ENCODE data around the gene SETD3.

GRCh38 chr14:99402285-99402648, 78.4 kb downstream of the SETD3 start:
- TF ChIP-seq PAX8 (IDR thresholded peaks at IDR 0.05) (no peak), RAD21 (IDR thresholded peaks at IDR 0.05; ENCODE audit: insufficient read depth, low read depth, low read length) (no peak), POLR2AphosphoS5 (IDR thresholded peaks at IDR 0.05; ENCODE audit: low read length) (no peak), FOXM1 (IDR thresholded peaks at IDR 0.05; ENCODE audit: low read depth, low read length) (no peak), POLR2A (IDR thresholded peaks at IDR 0.05; ENCODE audit: low read depth, low read length) (no peak), ESRRA (IDR thresholded peaks at IDR 0.05; ENCODE audit: low read length) (no peak)
- TF ChIP-seq, protein P1, sequence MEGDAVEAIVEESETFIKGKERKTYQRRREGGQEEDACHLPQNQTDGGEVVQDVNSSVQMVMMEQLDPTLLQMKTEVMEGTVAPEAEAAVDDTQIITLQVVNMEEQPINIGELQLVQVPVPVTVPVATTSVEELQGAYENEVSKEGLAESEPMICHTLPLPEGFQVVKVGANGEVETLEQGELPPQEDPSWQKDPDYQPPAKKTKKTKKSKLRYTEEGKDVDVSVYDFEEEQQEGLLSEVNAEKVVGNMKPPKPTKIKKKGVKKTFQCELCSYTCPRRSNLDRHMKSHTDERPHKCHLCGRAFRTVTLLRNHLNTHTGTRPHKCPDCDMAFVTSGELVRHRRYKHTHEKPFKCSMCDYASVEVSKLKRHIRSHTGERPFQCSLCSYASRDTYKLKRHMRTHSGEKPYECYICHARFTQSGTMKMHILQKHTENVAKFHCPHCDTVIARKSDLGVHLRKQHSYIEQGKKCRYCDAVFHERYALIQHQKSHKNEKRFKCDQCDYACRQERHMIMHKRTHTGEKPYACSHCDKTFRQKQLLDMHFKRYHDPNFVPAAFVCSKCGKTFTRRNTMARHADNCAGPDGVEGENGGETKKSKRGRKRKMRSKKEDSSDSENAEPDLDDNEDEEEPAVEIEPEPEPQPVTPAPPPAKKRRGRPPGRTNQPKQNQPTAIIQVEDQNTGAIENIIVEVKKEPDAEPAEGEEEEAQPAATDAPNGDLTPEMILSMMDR (IDR thresholded peaks at IDR 0.05 in 2 of 3, conservative IDR thresholded peaks at IDR 0.05 in 1 of 3; ENCODE audit: control insufficient read depth in 2 of 3, extremely low read depth in 1 of 3, insufficient read depth in 1 of 3, low read depth in 3 of 3, low read length in 3 of 3), result no peak
- TF ChIP-seq, protein P2, sequence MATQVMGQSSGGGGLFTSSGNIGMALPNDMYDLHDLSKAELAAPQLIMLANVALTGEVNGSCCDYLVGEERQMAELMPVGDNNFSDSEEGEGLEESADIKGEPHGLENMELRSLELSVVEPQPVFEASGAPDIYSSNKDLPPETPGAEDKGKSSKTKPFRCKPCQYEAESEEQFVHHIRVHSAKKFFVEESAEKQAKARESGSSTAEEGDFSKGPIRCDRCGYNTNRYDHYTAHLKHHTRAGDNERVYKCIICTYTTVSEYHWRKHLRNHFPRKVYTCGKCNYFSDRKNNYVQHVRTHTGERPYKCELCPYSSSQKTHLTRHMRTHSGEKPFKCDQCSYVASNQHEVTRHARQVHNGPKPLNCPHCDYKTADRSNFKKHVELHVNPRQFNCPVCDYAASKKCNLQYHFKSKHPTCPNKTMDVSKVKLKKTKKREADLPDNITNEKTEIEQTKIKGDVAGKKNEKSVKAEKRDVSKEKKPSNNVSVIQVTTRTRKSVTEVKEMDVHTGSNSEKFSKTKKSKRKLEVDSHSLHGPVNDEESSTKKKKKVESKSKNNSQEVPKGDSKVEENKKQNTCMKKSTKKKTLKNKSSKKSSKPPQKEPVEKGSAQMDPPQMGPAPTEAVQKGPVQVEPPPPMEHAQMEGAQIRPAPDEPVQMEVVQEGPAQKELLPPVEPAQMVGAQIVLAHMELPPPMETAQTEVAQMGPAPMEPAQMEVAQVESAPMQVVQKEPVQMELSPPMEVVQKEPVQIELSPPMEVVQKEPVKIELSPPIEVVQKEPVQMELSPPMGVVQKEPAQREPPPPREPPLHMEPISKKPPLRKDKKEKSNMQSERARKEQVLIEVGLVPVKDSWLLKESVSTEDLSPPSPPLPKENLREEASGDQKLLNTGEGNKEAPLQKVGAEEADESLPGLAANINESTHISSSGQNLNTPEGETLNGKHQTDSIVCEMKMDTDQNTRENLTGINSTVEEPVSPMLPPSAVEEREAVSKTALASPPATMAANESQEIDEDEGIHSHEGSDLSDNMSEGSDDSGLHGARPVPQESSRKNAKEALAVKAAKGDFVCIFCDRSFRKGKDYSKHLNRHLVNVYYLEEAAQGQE (IDR thresholded peaks at IDR 0.05; ENCODE audit: low read depth, low read length), result no peak
- TF ChIP-seq, protein P3, sequence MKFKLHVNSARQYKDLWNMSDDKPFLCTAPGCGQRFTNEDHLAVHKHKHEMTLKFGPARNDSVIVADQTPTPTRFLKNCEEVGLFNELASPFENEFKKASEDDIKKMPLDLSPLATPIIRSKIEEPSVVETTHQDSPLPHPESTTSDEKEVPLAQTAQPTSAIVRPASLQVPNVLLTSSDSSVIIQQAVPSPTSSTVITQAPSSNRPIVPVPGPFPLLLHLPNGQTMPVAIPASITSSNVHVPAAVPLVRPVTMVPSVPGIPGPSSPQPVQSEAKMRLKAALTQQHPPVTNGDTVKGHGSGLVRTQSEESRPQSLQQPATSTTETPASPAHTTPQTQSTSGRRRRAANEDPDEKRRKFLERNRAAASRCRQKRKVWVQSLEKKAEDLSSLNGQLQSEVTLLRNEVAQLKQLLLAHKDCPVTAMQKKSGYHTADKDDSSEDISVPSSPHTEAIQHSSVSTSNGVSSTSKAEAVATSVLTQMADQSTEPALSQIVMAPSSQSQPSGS (IDR thresholded peaks at IDR 0.05; ENCODE audit: low read length), result no peak

Measured in GM12878 (cell line).